ENCODE data around the gene TCEAL6.
A peak's percentile ranks its signal among the peaks of the same experiment; 100 is the strongest.
"Not testable (repeated sequence)": the region's sequence is repeated elsewhere in the genome, so short reads cannot be mapped to it uniquely, and the experiment has no call there.

TCEAL6 gene

GRCh38 chrX:102138064-102138463 is 4.2 kb downstream of the TCEAL6 start:
- H3K4me3 ChIP-seq (ENCODE audit: low read depth, low read length): no peak overlapping the region
- DNase-seq: no peak
- no peaks in the 10 kb centered on the region for H3K36me3 ChIP-seq (replicated peaks)
- in situ Hi-C loops (cut with HindIII; ENCODE audit: low pct_ligation_motif_present, low sequenced_read_pairs): no loop called here
- no peak overlapping the region for H3K27ac ChIP-seq
- H3K27me3 ChIP-seq (replicated peaks): no peaks in the 10 kb centered on the region
- no peak for TF ChIP-seq CTCF (IDR thresholded peaks at IDR 0.05; ENCODE audit: low read depth, low read length, missing control alignments)

- in situ Hi-C loops (cut with HindIII; ENCODE audit: low pct_ligation_motif_present, low sequenced_read_pairs): no loop called here
- Histone ChIP-seq H3K36me3 (replicated peaks) (no peaks in the 10 kb centered on the region), H3K27ac (no peak overlapping the region), H3K4me3 (ENCODE audit: low read depth, low read length) (no peak overlapping the region), H3K27me3 (replicated peaks) (no peaks in the 10 kb centered on the region)
- DNase-seq: no peak
- TF ChIP-seq CTCF (IDR thresholded peaks at IDR 0.05; ENCODE audit: low read depth, low read length, missing control alignments): peak; percentile 20
These were observed 12.8 kb downstream of the TCEAL6 start for GRCh38 chrX:102129473-102129872.

- no peak for DNase-seq
- H3K27me3 ChIP-seq (replicated peaks): no peaks in the 10 kb centered on the region
- no peak overlapping the region for H3K27ac ChIP-seq
- H3K4me3 ChIP-seq (ENCODE audit: low read depth, low read length): no peak overlapping the region
- no peaks in the 10 kb centered on the region for H3K36me3 ChIP-seq (replicated peaks)
- in situ Hi-C loops (cut with HindIII; ENCODE audit: low pct_ligation_motif_present, low sequenced_read_pairs): no loop called here
- no peak for TF ChIP-seq CTCF (IDR thresholded peaks at IDR 0.05; ENCODE audit: low read depth, low read length, missing control alignments)
These were observed 15.4 kb downstream of the TCEAL6 start for GRCh38 chrX:102126863-102127262.

- H3K27me3 ChIP-seq (replicated peaks); H3K4me3 ChIP-seq (ENCODE audit: low read depth, low read length); H3K27ac ChIP-seq; in situ Hi-C loops (cut with HindIII; ENCODE audit: low pct_ligation_motif_present, low sequenced_read_pairs); H3K36me3 ChIP-seq (replicated peaks); DNase-seq: not testable (repeated sequence)
These were observed 16.0 kb downstream of the TCEAL6 start for GRCh38 chrX:102126080-102126818.

- H3K4me3 ChIP-seq (ENCODE audit: low read depth, low read length); H3K27me3 ChIP-seq (replicated peaks); in situ Hi-C loops (cut with HindIII; ENCODE audit: low pct_ligation_motif_present, low sequenced_read_pairs); H3K27ac ChIP-seq; H3K36me3 ChIP-seq (replicated peaks); DNase-seq: not testable (repeated sequence)
These were observed 16.8 kb downstream of the TCEAL6 start, which contains the start of gene TCEAL2 for GRCh38 chrX:102125436-102125835. TSS of gene TCEAL2 (plus strand) at chrX:102125679. CDS start at chrX:102126831, 1,152 bp downstream.

GRCh38 chrX:102125014-102125413 is 17.3 kb downstream of the TCEAL6 start:
- DNase-seq; H3K27me3 ChIP-seq (replicated peaks); H3K36me3 ChIP-seq (replicated peaks); in situ Hi-C loops (cut with HindIII; ENCODE audit: low pct_ligation_motif_present, low sequenced_read_pairs); H3K27ac ChIP-seq; H3K4me3 ChIP-seq (ENCODE audit: low read depth, low read length): not testable (repeated sequence)

GRCh38 chrX:102115748-102116147 is 26.5 kb downstream of the TCEAL6 start:
- no peak overlapping the region for H3K27ac ChIP-seq
- H3K36me3 ChIP-seq (replicated peaks): no peaks in the 10 kb centered on the region
- TF ChIP-seq CTCF (IDR thresholded peaks at IDR 0.05; ENCODE audit: low read depth, low read length, missing control alignments): no peak
- no peak overlapping the region for H3K4me3 ChIP-seq (ENCODE audit: low read depth, low read length)
- H3K27me3 ChIP-seq (replicated peaks): no peaks in the 10 kb centered on the region
- in situ Hi-C loops (cut with HindIII; ENCODE audit: low pct_ligation_motif_present, low sequenced_read_pairs): no loop called here
- no peak for DNase-seq
